PC-9 (cell line): Measurements from ENCODE around the gene MOGAT2. TPM values are rescaled to one million over a fixed set of nuclear protein-coding genes. Genes with fewer than 3 reads are reported as not detected.

Experiments used
- BruUV-seq: library from RNA; stranded (reverse); fragments of 400-500 nt; replicated peaks from 2 replicates; lab custom pipeline; 2021; lab: Mats Ljungman, UMichigan
- CTCF ChIA-PET: fragments of 300-600 bp; sonication (Branson Sonifier 250); formaldehyde crosslinking; loops from one replicate; lab custom pipeline; 2022; ENCODE audit warnings: antibody characterized with exemption; lab: Charles Lee
- POLR2A ChIA-PET: fragments of 300-600 bp; sonication (Branson Sonifier 250); formaldehyde crosslinking; loops from one replicate; lab custom pipeline; 2022; ENCODE audit warnings: antibody characterized with exemption; ENCODE audit not compliant: unreplicated experiment; lab: Charles Lee
- DNase-seq, 2 experiments: peaks; one replicate each; pipeline versions ENCODE4 v3.0.0 to v3.0.0-alpha.2; 2015 to 2022; ENCODE audit warnings: mixed read lengths in 1 of 2
- H2AFZ ChIP-seq: fragments of 200-600 bp; sonication (generic); 2 replicates; pipeline ENCODE4 v1.8.1; 2017; ENCODE audit warnings: antibody characterized with exemption
- H3F3A ChIP-seq: fragments of 200-600 bp; sonication (generic); 2 replicates; pipeline ENCODE4 v1.8.1; 2017; ENCODE audit warnings: antibody characterized with exemption, mild to moderate bottlenecking, low read depth; ENCODE audit not compliant: insufficient read depth
- H3K27ac ChIP-seq: fragments of 200-600 bp; sonication (generic); 2 replicates; pipeline ENCODE4 v1.6.1; 2016; ENCODE audit warnings: mixed run types
- H3K27me3 ChIP-seq: fragments of 200-600 bp; sonication (generic); 2 replicates; pipeline ENCODE4 v1.6.1; 2016; ENCODE audit warnings: low read depth, mixed run types; ENCODE audit not compliant: insufficient read depth
- H3K36me3 ChIP-seq: fragments of 200-600 bp; sonication (generic); 2 replicates; pipeline ENCODE4 v1.6.1; 2016; ENCODE audit warnings: low read depth, mixed run types
- H3K4me1 ChIP-seq: fragments of 200-600 bp; sonication (generic); replicated peaks from 2 replicates; pipeline ENCODE4 v1.6.1; 2016; ENCODE audit warnings: mixed run types; ENCODE audit not compliant: insufficient read depth
- H3K4me2 ChIP-seq: fragments of 200-600 bp; sonication (generic); 2 replicates; pipeline ENCODE4 v1.6.1; 2017; ENCODE audit warnings: mixed run types
- H3K4me3 ChIP-seq: fragments of 200-600 bp; sonication (generic); 2 replicates; pipeline ENCODE4 v1.6.1; 2016; ENCODE audit warnings: mixed run types
- H3K79me2 ChIP-seq: fragments of 200-600 bp; sonication (generic); 2 replicates; pipeline ENCODE4 v1.6.1; 2017; ENCODE audit warnings: low read depth, mixed run types
- H3K9me2 ChIP-seq: fragments of 200-600 bp; sonication (generic); 2 replicates; pipeline ENCODE4 v1.8.1; 2017; ENCODE audit warnings: mild to moderate bottlenecking; ENCODE audit not compliant: insufficient read depth
- H3K9me3 ChIP-seq: fragments of 200-600 bp; sonication (generic); 2 replicates; pipeline ENCODE4 v1.8.1; 2016; ENCODE audit warnings: low read depth; ENCODE audit not compliant: insufficient read depth
- H4K20me1 ChIP-seq: fragments of 200-600 bp; sonication (generic); 2 replicates; pipeline ENCODE4 v1.8.1; 2017; ENCODE audit not compliant: insufficient read depth
- CTCF ChIP-seq: fragments of 200-600 bp; sonication (generic); conservative IDR thresholded peaks from 2 replicates; pipeline ENCODE4 v1.6.1; 2017; ENCODE audit warnings: mixed run types, antibody characterized with exemption, mild to moderate bottlenecking, moderate library complexity
- EZH2 ChIP-seq: fragments of 200-600 bp; sonication (generic); IDR thresholded peaks from 2 replicates; pipeline ENCODE4 v1.8.0; 2017; ENCODE audit warnings: antibody characterized with exemption, low read depth
- intact Hi-C: fragments of 100-400 bp; cut with micrococcal nuclease; formaldehyde crosslinking; loops from one replicate; pipeline ENCODE4 v1.10.0; 2022; ENCODE audit not compliant: unreplicated experiment
- total RNA-seq: library from RNA; stranded (reverse); gene quantifications from 2 replicates; pipeline ENCODE4 v1.2.3, GENCODE V29; 2021

MOGAT2 gene
- total RNA-seq, 1 experiment from 2014 or later = not detected

GRCh38 chr11:75768909-75769771 lies 51.5 kb downstream of the MOGAT2 start:
- H3K4me2 ChIP-seq = peak overlapping the region; percentile 96
- H3K36me3 ChIP-seq = no peaks in the 10 kb centered on the region
- peaks cover 36% of the 10 kb centered on the region for H3F3A ChIP-seq
- peak overlapping the region; percentile 80 for H3K4me3 ChIP-seq
- H3K9me3 ChIP-seq = no peaks in the 10 kb centered on the region
- peaks cover 58% of the 10 kb centered on the region for H3K4me1 ChIP-seq
- POLR2A ChIA-PET = interaction anchor here (0.6 kb wide), 1 partner anchor 45 kb away, joined by 4 read pairs; no protein-coding TSS in a partner anchor
- H3K27ac ChIP-seq = peak overlapping the region; percentile 84
- peaks cover 46% of the 10 kb centered on the region for H3K79me2 ChIP-seq
- peak overlapping the region; percentile 83 for H2AFZ ChIP-seq
- CTCF ChIA-PET = no interaction called here
- no TSS peak for BruUV-seq
- intact Hi-C loops = no loop called here
- no peaks in the 10 kb centered on the region for H4K20me1 ChIP-seq
- H3K9me2 ChIP-seq = no peaks in the 10 kb centered on the region
- DNase-seq = peak in 1 of 2 experiments; percentile 44
- H3K27me3 ChIP-seq = no peaks in the 10 kb centered on the region
- TF ChIP-seq EZH2 (no peak), CTCF (no peak; the same call in 1 of the 2 replicates)

- H3K4me1 ChIP-seq = peaks cover 60% of the 10 kb centered on the region
- peaks cover 55% of the 10 kb centered on the region for H3K79me2 ChIP-seq
- no peaks in the 10 kb centered on the region for H3K9me2 ChIP-seq
- peaks cover 36% of the 10 kb centered on the region for H3F3A ChIP-seq
- H3K9me3 ChIP-seq = no peaks in the 10 kb centered on the region
- CTCF ChIA-PET = no interaction called here
- H3K36me3 ChIP-seq = no peaks in the 10 kb centered on the region
- peak overlapping the region; percentile 80 for H3K4me3 ChIP-seq
- TSS peak; percentile 33 for BruUV-seq
- POLR2A ChIA-PET = interaction anchor here (0.6 kb wide), 2 partner anchors 44 to 194 kb away, joined by 4 to 6 read pairs; no protein-coding TSS in a partner anchor
- no peaks in the 10 kb centered on the region for H3K27me3 ChIP-seq
- H3K4me2 ChIP-seq = peak overlapping the region; percentile 96
- no peak overlapping the region for H2AFZ ChIP-seq
- DNase-seq = no peak
- intact Hi-C loops = no loop called here
- TF ChIP-seq CTCF = no peak
- TF ChIP-seq EZH2 = no peak
- H4K20me1 ChIP-seq = no peaks in the 10 kb centered on the region
- peak overlapping the region; percentile 64 for H3K27ac ChIP-seq
These were observed 52.5 kb downstream of the MOGAT2 start for GRCh38 chr11:75770102-75770501.

GRCh38 chr11:75771646-75772410 lies 54.2 kb downstream of the MOGAT2 start:
- no peak for TF ChIP-seq CTCF
- TF ChIP-seq EZH2 = no peak
- DNase-seq = peak in 1 of 2 experiments; percentile 92
- POLR2A ChIA-PET = interaction anchor here (0.6 kb wide), 1 partner anchor 15 kb away, joined by 3 read pairs; no protein-coding TSS in a partner anchor
- Histone ChIP-seq H3K9me3 (no peaks in the 10 kb centered on the region), H3K4me1 (peaks cover 60% of the 10 kb centered on the region), H3K27me3 (no peaks in the 10 kb centered on the region), H3K9me2 (no peaks in the 10 kb centered on the region), H3F3A (peaks cover 36% of the 10 kb centered on the region), H4K20me1 (no peaks in the 10 kb centered on the region), H2AFZ (no peak overlapping the region), H3K36me3 (no peaks in the 10 kb centered on the region), H3K4me2 (peak overlapping the region; percentile 96), H3K27ac (peak overlapping the region; percentile 64), H3K4me3 (peak overlapping the region; percentile 80; the same call in 1 of the 2 replicates), H3K79me2 (peaks cover 57% of the 10 kb centered on the region)
- intact Hi-C loops = no loop called here
- no TSS peak for BruUV-seq
- CTCF ChIA-PET = interaction anchor here (0.6 kb wide), 1 partner anchor 84 kb away, joined by 3 read pairs; no protein-coding TSS in a partner anchor
